CD4-positive, alpha-beta T cell treated with Interferon gamma for 1 hour (primary cell): Measurements from ENCODE around the gene RFC3.
"Not testable (repeated sequence)": the region's sequence is repeated elsewhere in the genome, so short reads cannot be mapped to it uniquely, and the experiment has no call there.

Experiments
- DNase-seq: peaks from one replicate; pipeline ENCODE4 v3.0.0-alpha.2; 2020

The RFC3 gene

DNA sequence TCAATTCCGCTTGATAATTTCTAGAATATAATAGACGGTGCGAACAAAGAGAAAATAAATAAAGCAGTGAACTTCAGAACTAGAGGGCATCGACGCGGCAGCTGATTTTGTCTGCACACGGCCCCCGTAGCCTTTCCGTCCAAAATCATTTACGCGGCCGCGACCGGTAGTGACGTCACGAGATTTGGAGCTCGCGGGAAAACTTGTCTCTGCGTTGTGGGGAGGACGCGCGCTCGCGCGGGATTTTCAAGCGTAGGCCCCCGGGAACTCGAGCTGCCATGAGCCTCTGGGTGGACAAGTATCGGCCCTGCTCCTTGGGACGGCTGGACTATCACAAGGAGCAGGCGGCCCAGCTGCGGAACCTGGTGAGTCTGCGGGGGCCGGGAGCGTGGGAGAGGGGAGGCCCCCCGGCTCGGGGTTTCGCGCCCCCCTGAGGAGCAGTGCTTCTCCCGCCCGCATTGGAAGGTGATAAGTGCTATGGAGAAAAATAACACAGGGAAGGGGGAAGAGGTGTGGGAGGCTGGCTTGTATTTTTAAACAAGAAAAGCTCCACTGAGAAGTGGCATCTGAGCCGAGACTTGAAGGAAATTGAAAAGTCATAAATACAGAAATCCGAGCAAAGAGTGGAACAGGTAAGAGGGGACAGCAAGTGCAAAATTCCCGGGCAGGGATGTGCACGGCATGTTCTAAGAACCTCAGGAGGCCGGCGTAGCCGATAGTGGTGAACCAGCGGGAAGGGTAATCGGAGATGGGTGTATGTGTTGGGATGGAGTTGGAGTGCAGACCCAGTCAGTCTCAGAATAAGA lies at the start of gene RFC3:
Gene RFC3, plus strand, starts transcription at position 249 of the 806 bp plus-strand sequence. Its CDS starts 30 bp downstream, at position 279.
- DNase-seq, result peak; percentile 90

GRCh38 chr13:33771296-33771695 lies 46.7 kb upstream of the RFC3 start:
- DNase-seq, result no peak

DNA sequence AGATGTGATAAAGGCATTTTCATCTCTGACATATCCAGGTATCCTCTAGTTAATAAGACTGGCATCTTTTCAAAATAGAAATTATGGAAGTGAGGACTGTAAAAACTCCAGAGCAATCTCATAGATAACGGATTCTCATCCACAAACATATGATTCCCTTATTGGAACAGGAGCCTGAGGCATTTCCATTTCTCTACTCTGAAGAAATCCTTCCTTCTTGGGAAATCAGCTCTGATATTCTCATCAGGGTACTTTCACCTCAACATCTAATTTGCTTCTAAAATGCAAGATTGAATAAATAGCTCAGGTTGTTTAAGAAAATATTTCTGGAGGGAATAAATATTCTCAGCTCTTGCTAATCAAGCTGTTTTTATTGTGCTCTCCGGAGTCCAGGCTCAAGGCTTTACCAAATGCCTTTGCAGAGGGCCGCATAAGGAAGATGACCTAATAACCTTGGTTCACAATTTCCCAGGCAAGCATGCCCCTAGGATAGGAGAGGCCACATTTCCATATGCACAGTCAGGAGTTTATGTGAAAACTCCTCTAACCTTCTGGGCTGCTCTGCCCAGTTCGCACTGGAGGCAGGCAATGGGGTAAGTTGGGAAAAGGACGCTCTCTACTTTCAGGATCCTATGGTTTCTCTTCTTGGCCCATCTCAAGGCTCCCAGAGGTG lies 44.0 kb upstream of the RFC3 start:
- DNase-seq, result no peak

- no peak for DNase-seq
Observed at GRCh38 chr13:33775339-33776108, 42.4 kb upstream of the RFC3 start.

DNA sequence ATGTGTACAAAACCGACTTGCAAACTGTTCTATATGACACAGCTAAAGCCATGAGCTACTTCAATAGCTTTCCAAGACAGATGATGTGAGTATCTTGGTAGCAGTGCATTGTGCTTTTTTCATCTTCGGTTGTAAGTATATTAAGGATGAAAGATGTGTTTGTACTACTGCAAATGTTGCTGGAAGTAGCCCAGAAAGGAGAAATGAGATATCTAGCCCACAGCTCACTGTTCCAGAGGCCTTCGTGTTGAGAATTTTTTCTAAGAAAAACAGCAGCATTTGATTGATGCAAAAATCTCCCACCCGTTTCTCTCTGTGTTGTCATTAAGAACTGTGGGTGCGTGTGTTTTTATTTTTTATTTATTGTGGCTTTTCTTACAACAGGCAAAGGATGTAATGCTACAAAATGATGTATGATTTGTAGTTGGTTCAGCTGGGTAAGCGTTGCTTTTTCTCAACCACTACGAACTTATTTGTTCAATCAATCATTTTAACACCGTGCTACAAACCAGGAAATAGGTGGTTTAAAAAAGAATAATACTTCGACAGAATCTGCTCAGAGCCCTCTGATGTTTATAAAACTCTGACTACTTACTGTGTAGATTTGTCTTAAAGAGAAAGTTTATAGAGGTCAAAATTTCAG lies 41.6 kb upstream of the RFC3 start:
- DNase-seq, result no peak

DNA sequence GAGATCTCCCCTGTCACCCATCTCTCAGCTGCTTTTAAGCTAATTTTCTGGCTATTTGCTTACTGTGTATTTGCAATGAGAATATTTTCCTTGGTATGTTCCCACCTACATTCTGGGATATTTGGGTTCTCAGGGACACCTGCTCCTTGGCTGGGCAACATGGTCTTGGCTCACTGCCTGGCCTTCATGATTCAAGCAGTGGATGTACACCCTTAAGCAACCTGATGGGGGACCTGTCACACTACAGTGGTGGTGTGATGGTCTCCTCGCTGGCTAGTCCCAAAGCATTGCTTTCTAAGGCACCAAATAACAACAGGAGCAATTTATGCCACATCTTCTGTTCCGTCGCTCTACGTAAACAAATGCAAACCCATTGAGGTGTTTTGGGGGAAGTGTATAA lies 35.3 kb upstream of the RFC3 start:
- no peak for DNase-seq

- DNase-seq, result not testable (repeated sequence)
Observed at GRCh38 chr13:33783212-33783611, 34.7 kb upstream of the RFC3 start.

- DNase-seq, result no peak
Observed at GRCh38 chr13:33784738-33785137, 33.2 kb upstream of the RFC3 start.

DNA sequence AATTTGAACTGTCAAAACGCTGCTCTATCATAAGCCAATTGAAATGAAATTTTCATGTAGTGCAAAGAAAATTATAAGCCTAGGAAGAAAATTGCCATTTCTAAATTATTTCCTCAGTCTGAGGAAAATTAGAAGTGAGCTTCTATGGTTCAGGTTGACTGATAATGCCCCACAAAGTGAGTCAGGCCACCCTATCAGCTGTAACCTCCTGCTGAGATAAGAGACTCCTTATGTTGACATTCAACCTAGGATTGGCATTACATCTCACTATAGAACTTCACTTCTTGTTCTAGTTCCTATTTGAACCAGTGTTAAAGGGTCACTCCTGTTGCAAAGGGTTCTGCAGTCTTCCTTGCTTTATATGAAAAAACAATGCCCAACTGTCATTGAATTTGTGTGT lies 32.6 kb upstream of the RFC3 start:
- no peak for DNase-seq

- no peak for DNase-seq
Observed at GRCh38 chr13:33787051-33787591, 30.8 kb upstream of the RFC3 start.

- DNase-seq, result no peak
Observed at GRCh38 chr13:33789066-33789606, 28.8 kb upstream of the RFC3 start.

- no peak for DNase-seq
Observed at GRCh38 chr13:33789739-33790138, 28.2 kb upstream of the RFC3 start.

- no peak for DNase-seq
Observed at GRCh38 chr13:33793726-33794125, 24.2 kb upstream of the RFC3 start.

- DNase-seq, result no peak
Observed at GRCh38 chr13:33794576-33794975, 23.4 kb upstream of the RFC3 start.

- no peak for DNase-seq
Observed at GRCh38 chr13:33796095-33796494, 21.9 kb upstream of the RFC3 start.

GRCh38 chr13:33797622-33798021 lies 20.3 kb upstream of the RFC3 start:
- DNase-seq, result no peak

GRCh38 chr13:33798023-33798422 lies 19.9 kb upstream of the RFC3 start:
- DNase-seq, result no peak

DNA sequence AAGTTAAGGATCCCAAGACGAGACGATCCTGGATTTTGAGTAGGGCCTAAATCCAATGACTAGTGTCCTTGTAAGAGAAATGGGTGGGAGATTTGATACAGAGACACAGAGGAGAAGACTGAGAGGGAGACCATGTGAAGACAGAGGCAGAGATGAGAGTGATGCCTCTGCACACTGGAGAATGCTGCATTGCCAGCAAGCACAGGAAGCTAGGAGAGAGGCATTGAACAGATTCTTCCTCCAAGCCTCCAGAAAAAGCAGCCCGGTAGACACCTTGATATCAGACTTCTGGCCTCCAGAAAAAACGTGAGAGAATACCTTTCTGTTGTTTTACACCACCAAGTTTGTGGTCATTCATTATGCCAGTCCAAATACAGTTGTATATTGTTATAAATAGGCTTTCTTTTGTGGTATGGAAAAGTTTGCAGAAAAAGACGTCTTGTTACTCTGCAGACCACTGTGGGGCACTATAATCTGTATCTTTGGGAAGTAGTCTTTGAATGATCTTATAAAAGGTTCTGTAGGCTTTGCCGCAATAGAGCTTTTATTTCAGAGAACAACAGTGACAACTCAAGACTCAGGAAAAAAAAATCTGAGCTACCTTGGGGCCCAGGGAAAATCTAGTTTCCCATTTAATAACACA lies 17.9 kb upstream of the RFC3 start:
- no peak for DNase-seq

GRCh38 chr13:33800646-33801186 lies 17.2 kb upstream of the RFC3 start:
- DNase-seq, result no peak

GRCh38 chr13:33806470-33807248 lies 11.3 kb upstream of the RFC3 start:
- DNase-seq, result no peak

DNA sequence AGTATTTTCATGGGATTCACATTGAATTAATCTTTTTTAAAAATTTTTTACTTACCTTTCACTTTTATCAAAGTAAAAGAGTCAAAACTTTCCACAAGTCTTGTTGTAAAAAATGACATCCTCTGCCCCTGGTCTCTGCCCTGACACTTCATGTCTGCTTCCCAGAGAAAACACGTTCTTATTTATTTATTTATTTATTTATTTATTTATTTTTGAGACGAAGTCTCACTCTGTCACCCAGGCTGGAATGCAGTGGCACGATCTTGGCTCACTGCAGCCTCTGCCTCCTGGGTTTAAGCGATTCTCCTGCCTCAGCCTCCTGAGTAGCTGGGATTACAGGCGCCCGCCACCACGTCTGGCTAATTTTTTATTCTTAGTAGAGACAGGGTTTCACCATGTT lies 5.1 kb upstream of the RFC3 start:
- not testable (repeated sequence) for DNase-seq
